KMS-11 (cell line): ENCODE measurements around the gene HSD17B2.

Experiments
- H2AFZ ChIP-seq: fragments of 200-600 bp; sonication (generic); 2 replicates; pipeline ENCODE4 v1.6.1; 2016; ENCODE audit warnings: antibody characterized with exemption, mixed run types, low read depth
- H3K27ac ChIP-seq: fragments of 200-600 bp; sonication (generic); 2 replicates; pipeline ENCODE4 v1.6.1; 2016; ENCODE audit warnings: mild to moderate bottlenecking, mixed run types
- H3K27me3 ChIP-seq: fragments of 200-600 bp; sonication (generic); 2 replicates; pipeline ENCODE4 v1.6.1; 2017; ENCODE audit warnings: mild to moderate bottlenecking, low read depth, mixed run types, moderate library complexity; ENCODE audit not compliant: insufficient read depth
- H3K36me3 ChIP-seq: fragments of 200-600 bp; sonication (generic); 2 replicates; pipeline ENCODE4 v1.6.1; 2017; ENCODE audit warnings: mild to moderate bottlenecking, mixed run types; ENCODE audit not compliant: insufficient read depth
- H3K4me1 ChIP-seq: fragments of 200-600 bp; sonication (generic); 2 replicates; pipeline ENCODE4 v1.6.1; 2016; ENCODE audit warnings: mild to moderate bottlenecking, low read depth, mixed run types; ENCODE audit not compliant: poor library complexity, severe bottlenecking
- H3K4me2 ChIP-seq: fragments of 200-600 bp; sonication (generic); 2 replicates; pipeline ENCODE4 v1.7.0; 2016; ENCODE audit warnings: mild to moderate bottlenecking, mixed run types
- H3K4me3 ChIP-seq: fragments of 200-600 bp; sonication (generic); IDR thresholded peaks from 2 replicates; pipeline ENCODE4 v1.6.1; 2017; ENCODE audit warnings: low read depth, low read length, mixed read lengths; ENCODE audit not compliant: insufficient read depth
- H3K79me2 ChIP-seq: fragments of 200-600 bp; sonication (generic); 2 replicates; pipeline ENCODE4 v1.6.1; 2016; ENCODE audit warnings: low read depth, mixed run types; ENCODE audit not compliant: insufficient read depth
- H3K9ac ChIP-seq: fragments of 200-600 bp; sonication (generic); 2 replicates; pipeline ENCODE4 v1.6.1; 2016; ENCODE audit warnings: mild to moderate bottlenecking, mixed run types
- H4K20me1 ChIP-seq: fragments of 200-600 bp; sonication (generic); 2 replicates; pipeline ENCODE4 v1.6.1; 2016; ENCODE audit warnings: mild to moderate bottlenecking, mixed run types; ENCODE audit not compliant: insufficient read depth
- CTCF ChIP-seq: fragments of 200-600 bp; sonication (generic); conservative IDR thresholded peaks from 2 replicates; pipeline ENCODE4 v1.6.1; 2017; ENCODE audit warnings: low read depth, mild to moderate bottlenecking, antibody characterized with exemption, low read length, moderate library complexity, mixed read lengths

The HSD17B2 gene

GRCh38 chr16:82055117-82055516 is 20.1 kb downstream of the HSD17B2 start:
- H3K4me3 ChIP-seq: no peak overlapping the region
- no peak overlapping the region for H2AFZ ChIP-seq
- no peak overlapping the region for H3K4me2 ChIP-seq
- H3K9ac ChIP-seq: no peak overlapping the region
- H3K27ac ChIP-seq: no peak overlapping the region
- H4K20me1 ChIP-seq: no peaks in the 10 kb centered on the region
- H3K36me3 ChIP-seq: no peaks in the 10 kb centered on the region
- no peak for TF ChIP-seq CTCF
- no peaks in the 10 kb centered on the region for H3K4me1 ChIP-seq
- no peaks in the 10 kb centered on the region for H3K79me2 ChIP-seq
- no peaks in the 10 kb centered on the region for H3K27me3 ChIP-seq

GRCh38 chr16:82055728-82056549 is 20.9 kb downstream of the HSD17B2 start:
- TF ChIP-seq CTCF: no peak
- Histone ChIP-seq H3K4me3 (no peak overlapping the region), H3K79me2 (no peaks in the 10 kb centered on the region), H3K27me3 (no peaks in the 10 kb centered on the region), H3K9ac (no peak overlapping the region), H3K4me1 (no peaks in the 10 kb centered on the region), H3K36me3 (no peaks in the 10 kb centered on the region), H4K20me1 (no peaks in the 10 kb centered on the region), H3K27ac (no peak overlapping the region), H2AFZ (no peak overlapping the region), H3K4me2 (no peak overlapping the region)

GRCh38 chr16:82056550-82056896 is 21.5 kb downstream of the HSD17B2 start:
- no peak for TF ChIP-seq CTCF
- H3K4me1 ChIP-seq: no peaks in the 10 kb centered on the region
- no peaks in the 10 kb centered on the region for H3K36me3 ChIP-seq
- H2AFZ ChIP-seq: no peak overlapping the region
- H3K9ac ChIP-seq: no peak overlapping the region
- H3K27me3 ChIP-seq: no peaks in the 10 kb centered on the region
- no peaks in the 10 kb centered on the region for H3K79me2 ChIP-seq
- H3K4me2 ChIP-seq: no peak overlapping the region
- no peaks in the 10 kb centered on the region for H4K20me1 ChIP-seq
- H3K4me3 ChIP-seq: no peak overlapping the region
- no peak overlapping the region for H3K27ac ChIP-seq

- Histone ChIP-seq H3K9ac (no peak overlapping the region), H3K79me2 (no peaks in the 10 kb centered on the region), H3K27me3 (no peaks in the 10 kb centered on the region), H4K20me1 (no peaks in the 10 kb centered on the region), H2AFZ (no peak overlapping the region), H3K4me2 (no peak overlapping the region), H3K27ac (no peak overlapping the region), H3K36me3 (no peaks in the 10 kb centered on the region), H3K4me3 (no peak overlapping the region), H3K4me1 (no peaks in the 10 kb centered on the region)
- TF ChIP-seq CTCF: no peak
Measured at GRCh38 chr16:82059161-82059982, 24.3 kb downstream of the HSD17B2 start.
